Raji (cell line): ENCODE results near the gene MMP13.

ENCODE experiments used
- POLR2A ChIP-seq: IDR thresholded peaks from 2 replicates; pipeline ENCODE4 v1.6.1; 2011; ENCODE audit warnings: low read depth, low read length, control low read depth; ENCODE audit not compliant: insufficient read depth

Gene MMP13

GRCh38 chr11:102950622-102951081, 4.9 kb downstream of the MMP13 start:
- no peak for TF ChIP-seq POLR2A

- TF ChIP-seq POLR2A: no peak
Observed at GRCh38 chr11:102946237-102946636, 9.3 kb downstream of the MMP13 start.

GRCh38 chr11:102940714-102941588, 14.6 kb downstream of the MMP13 start:
- TF ChIP-seq POLR2A: no peak

- no peak for TF ChIP-seq POLR2A
Observed at GRCh38 chr11:102936864-102937509, 18.5 kb downstream of the MMP13 start.

DNA sequence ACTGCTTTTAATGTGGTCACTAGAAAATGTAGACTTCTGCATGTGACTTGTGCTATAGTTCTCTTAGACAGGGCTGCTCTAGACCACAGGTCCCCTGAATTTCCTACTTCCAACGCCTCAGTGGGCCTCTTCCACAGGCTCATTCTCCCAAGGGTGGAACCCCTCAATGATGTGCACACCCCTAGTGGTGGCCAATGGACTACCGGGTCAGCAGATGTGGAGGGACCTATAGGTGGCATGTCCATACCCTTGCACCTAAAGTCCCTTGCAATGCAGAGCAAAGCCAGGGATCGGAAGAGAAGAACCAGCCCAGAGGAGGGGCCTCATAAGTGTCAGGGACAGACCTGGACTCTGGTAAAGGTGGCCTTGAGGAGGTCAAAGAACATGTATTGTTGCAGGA, 20.0 kb downstream of the MMP13 start:
- TF ChIP-seq POLR2A: no peak

- no peak for TF ChIP-seq POLR2A
Observed at GRCh38 chr11:102934735-102935134, 20.8 kb downstream of the MMP13 start.

DNA sequence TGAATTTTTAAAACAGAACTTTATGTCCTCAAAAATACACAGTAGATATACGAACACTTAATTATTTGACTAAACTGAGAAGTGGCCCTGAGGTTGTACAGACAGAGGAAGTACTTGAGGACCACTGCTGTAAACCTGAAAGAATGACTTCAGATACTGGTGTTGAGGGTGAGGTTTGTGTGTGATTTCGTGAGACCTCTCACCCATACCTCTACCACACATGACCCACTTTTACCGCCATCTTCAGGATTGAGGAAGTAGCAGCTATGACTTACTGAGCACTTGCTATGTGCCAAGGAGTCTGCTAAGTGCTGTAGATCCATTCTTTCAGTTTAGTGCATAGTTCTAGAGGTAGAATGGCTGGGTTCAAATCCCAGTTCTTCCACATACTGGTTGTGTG, 21.9 kb downstream of the MMP13 start:
- no peak for TF ChIP-seq POLR2A

GRCh38 chr11:102932678-102933077, 22.9 kb downstream of the MMP13 start:
- no peak for TF ChIP-seq POLR2A

GRCh38 chr11:102930451-102930850, 25.1 kb downstream of the MMP13 start:
- TF ChIP-seq POLR2A: no peak

DNA sequence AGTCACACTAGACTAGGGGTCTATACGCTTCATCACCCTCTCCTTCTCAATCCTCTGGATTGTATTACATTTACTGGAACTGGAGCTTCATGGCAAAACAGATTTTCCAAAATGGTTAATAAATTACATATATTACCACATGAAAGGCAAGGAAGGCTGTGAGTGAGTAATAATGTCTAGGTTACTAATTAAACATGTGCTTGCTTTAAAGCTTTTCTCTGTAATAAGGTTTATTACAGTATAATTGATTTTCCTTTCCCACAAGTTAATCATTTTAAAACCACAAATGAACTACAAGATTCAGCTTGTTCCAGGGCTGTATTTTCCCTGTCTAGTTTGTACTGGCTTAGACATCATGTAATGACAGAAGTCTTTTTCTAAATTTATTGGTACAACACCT, 25.6 kb downstream of the MMP13 start:
- TF ChIP-seq POLR2A: no peak

GRCh38 chr11:102929166-102929565, 26.4 kb downstream of the MMP13 start:
- no peak for TF ChIP-seq POLR2A

GRCh38 chr11:102928247-102928646, 27.3 kb downstream of the MMP13 start:
- TF ChIP-seq POLR2A: no peak

DNA sequence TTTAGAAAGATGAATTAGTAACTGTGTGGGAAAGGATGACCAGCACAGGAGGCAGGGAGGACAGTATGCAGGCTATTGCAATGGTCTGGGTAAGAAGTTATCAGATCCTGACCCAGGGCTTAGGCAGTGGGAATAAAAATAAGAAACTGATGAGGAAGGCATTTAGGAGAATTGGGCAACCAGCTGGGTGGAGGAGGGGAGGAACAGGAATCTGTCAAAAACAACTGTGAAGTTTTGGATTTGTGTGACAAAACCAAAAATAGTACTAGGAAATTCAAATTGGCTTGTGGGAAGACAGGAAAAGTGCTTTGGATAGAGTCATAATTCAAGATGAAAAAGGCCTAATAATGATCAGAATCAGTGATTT, 27.9 kb downstream of the MMP13 start:
- no peak for TF ChIP-seq POLR2A

DNA sequence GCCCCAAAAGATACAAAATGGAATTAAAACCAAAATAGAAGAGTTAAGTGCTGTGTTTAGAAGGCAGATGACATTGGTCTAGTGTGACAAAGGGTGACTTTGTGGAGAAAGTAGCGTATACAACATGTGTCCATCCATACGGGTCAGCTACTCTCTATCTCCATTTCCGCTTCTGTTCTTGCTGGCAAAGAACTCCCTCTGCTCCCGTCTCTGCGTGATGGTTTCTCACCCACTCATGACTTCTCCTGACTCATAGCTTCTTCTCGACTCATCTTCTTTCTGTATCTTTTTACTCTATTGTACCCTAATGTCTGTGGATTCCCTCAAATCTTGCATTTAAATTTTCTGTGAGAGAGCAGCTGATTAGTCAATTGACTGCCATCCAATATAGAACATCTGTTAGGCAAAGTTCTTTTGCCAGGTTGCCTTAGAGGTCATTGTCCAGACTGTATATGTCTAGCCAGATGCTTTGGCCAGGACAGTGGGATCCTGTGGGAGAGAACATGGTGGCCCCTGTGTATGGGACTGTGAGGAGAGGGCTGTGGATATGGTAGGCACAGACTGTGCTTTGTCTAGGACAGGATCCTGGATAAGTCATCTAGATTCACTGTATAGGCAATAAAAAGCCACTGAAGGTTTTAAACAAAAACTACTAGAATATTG, 28.4 kb downstream of the MMP13 start:
- TF ChIP-seq POLR2A: no peak

DNA sequence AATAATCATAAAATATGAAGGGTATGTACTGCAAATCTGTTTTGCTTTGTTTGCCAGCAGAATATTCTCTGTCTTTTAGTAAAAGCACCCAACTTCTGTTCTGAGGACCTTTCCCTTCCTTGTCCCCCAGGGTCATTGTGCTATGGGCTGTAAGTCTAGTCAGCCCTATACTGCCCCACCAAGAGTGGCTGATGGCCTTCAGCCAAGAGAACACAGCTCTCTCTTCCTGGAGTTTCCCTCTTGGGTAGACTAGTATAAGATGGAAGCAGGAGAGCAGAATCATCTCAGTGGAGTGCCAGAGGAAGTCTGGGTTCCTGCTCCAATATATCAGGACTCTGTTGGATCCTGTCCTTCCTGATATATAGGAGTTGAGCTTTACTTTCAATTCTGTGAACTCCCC, 29.0 kb downstream of the MMP13 start:
- no peak for TF ChIP-seq POLR2A

GRCh38 chr11:102925988-102926387, 29.5 kb downstream of the MMP13 start:
- no peak for TF ChIP-seq POLR2A

DNA sequence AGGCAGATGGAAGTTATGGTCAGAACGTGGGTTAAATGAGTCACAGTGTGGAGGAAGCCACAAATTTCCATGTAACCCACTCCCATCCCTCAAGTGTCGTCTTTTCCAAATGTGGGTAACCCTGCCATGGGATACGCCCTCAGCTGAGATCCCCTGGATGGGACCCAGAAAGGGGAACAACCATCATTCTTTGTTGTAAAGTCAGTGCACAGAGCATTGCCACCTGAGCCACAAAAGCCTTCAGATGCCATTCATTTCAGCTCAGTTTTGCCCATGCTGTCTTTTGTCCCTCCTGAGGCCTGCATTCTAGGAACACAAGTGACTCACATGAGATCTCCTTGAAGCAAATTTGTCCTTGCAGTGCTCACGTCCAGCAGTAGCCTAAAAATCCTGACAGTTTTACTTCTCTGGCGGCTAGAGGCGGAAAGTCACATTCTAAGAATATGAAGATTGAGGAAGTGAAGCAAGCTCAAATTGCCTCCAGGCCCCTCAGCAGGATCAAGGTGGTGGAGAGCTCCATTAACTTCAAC, 30.6 kb downstream of the MMP13 start:
- TF ChIP-seq POLR2A: no peak
